CD4-positive, CD25-positive, alpha-beta regulatory T cell (primary cell): ENCODE measurements around the gene GNAI3. TPM values are rescaled to one million over a fixed set of nuclear protein-coding genes. Genes with fewer than 3 reads are reported as not detected.

ENCODE experiments used
- ATAC-seq, 2 donors: fragments of 150-1000 bp; cut with Tn5 transposase; one replicate each; pipeline ENCODE4 v1.10.0; 2021; ENCODE audit warnings: low read depth in 2 of 2, moderate number of reproducible peaks in 2 of 2, moderate library complexity in 1 of 2
- DNase-seq, 3 donors: peaks; one replicate each; pipeline versions ENCODE4 v3.0.0 to v3.0.0-alpha.2; 2012 to 2022; ENCODE audit warnings: mixed read lengths in 1 of 3
- H3K27ac ChIP-seq: one replicate; pipeline ENCODE4 v1.7.0; 2013; ENCODE audit warnings: mild to moderate bottlenecking, low read length; ENCODE audit not compliant: insufficient read depth, poor library complexity, severe bottlenecking
- H3K27me3 ChIP-seq: one replicate; pipeline ENCODE4 v1.7.0; 2013; ENCODE audit warnings: low read length; ENCODE audit not compliant: control insufficient read depth, insufficient read depth
- H3K36me3 ChIP-seq: one replicate; pipeline ENCODE4 v1.7.0; 2013; ENCODE audit warnings: mild to moderate bottlenecking, low read length, moderate library complexity; ENCODE audit not compliant: control insufficient read depth, insufficient read depth
- H3K4me1 ChIP-seq: 2 replicates; pipeline ENCODE4 v1.7.0; 2013; ENCODE audit warnings: mild to moderate bottlenecking, low read length; ENCODE audit not compliant: insufficient read depth, control insufficient read depth, poor library complexity, severe bottlenecking
- H3K4me3 ChIP-seq: one replicate; pipeline ENCODE4 v1.7.0; 2013; ENCODE audit warnings: low read depth, mild to moderate bottlenecking, low read length, moderate library complexity
- H3K9me3 ChIP-seq, 2 experiments: 1 replicate in 1 of 2; 2 replicates in 1 of 2; pipeline ENCODE4 v1.7.0; 2013; ENCODE audit warnings: low read length in 2 of 2, mild to moderate bottlenecking in 1 of 2, moderate library complexity in 1 of 2; ENCODE audit not compliant: control insufficient read depth in 2 of 2
- H3K27ac Mint-ChIP-seq, 3 donors: one replicate each; pipeline ENCODE4 v1.8.0; 2020 to 2022; ENCODE audit warnings: mild to moderate bottlenecking in 3 of 3, mixed read lengths in 3 of 3, moderate library complexity in 2 of 3
- H3K27me3 Mint-ChIP-seq: one replicate; pipeline ENCODE4 v1.8.0; 2022; ENCODE audit warnings: mild to moderate bottlenecking, mixed read lengths
- H3K36me3 Mint-ChIP-seq: one replicate; pipeline ENCODE4 v1.8.0; 2020; ENCODE audit warnings: mixed read lengths
- H3K4me1 Mint-ChIP-seq, 4 donors: one replicate each; pipeline ENCODE4 v1.8.0; 2020 to 2022; ENCODE audit warnings: mixed read lengths in 4 of 4, mild to moderate bottlenecking in 1 of 4
- H3K4me3 Mint-ChIP-seq, 4 donors: one replicate each; pipeline ENCODE4 v1.8.0; 2020 to 2022; ENCODE audit warnings: mild to moderate bottlenecking in 4 of 4, mixed read lengths in 4 of 4, moderate library complexity in 3 of 4
- H3K9me3 Mint-ChIP-seq, 7 donors: one replicate each; pipeline ENCODE4 v1.8.0; 2020 to 2022; ENCODE audit warnings: mixed read lengths in 7 of 7, mild to moderate bottlenecking in 3 of 7, moderate library complexity in 2 of 7
- polyA plus RNA-seq, 4 donors: library from polyadenylated mRNA; unstranded; fragments of 300-500 nt; fragmentation: Illumina TruSeq; gene quantifications; one replicate each; pipeline ENCODE4 v1.2.3, GENCODE V29; 2021
- total RNA-seq: library from RNA; stranded (reverse); gene quantifications from one replicate; pipeline ENCODE4 v1.2.3, GENCODE V29; 2022

GNAI3 gene
- total and polyA plus RNA-seq, 5 donors from 2014 or later = 7.4 to 10.3 (median 9.6) TPM

- no peaks in the 10 kb centered on the region for H3K9me3 ChIP-seq
- Mint-ChIP-seq H3K36me3 (no peaks in the 10 kb centered on the region), H3K27ac (no peak overlapping the region), H3K27me3 (peaks cover 6% of the 10 kb centered on the region), H3K9me3 (peaks cover 0 to 2% (median 0%) of the 10 kb centered on the region in 7 donors), H3K4me3 (no peak overlapping the region), H3K4me1 (peaks cover 0 to 3% (median 1%) of the 10 kb centered on the region in 4 donors)
- H3K4me1 ChIP-seq = no peaks in the 10 kb centered on the region
- ATAC-seq (no peak), DNase-seq (no peak)
- no peaks in the 10 kb centered on the region for H3K27me3 ChIP-seq
- no peak overlapping the region for H3K4me3 ChIP-seq
- no peaks in the 10 kb centered on the region for H3K36me3 ChIP-seq
- no peak overlapping the region for H3K27ac ChIP-seq
Measured at GRCh38 chr1:109516872-109517271, 31.5 kb upstream of the GNAI3 start.

DNA sequence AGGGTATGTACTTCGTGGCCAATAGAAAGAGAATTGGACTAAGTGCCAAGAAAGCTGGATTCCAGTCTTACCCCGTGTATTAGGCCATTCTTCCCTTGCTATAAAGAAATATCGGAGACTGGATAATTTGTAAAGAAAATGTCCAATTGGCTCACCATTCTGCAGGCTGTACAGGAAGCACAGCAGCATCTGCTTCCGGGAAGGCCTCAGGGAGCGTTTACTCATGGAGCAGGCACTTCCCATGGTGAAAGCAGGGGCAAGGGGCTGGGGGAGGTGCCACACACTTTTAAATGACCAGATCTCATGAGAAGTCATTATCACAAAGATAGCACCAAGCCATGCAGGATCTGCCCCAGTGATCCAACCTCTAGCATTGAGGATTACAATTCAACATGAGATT is 31.1 kb upstream of the GNAI3 start:
- Histone ChIP-seq H3K27me3 (no peaks in the 10 kb centered on the region), H3K9me3 (no peaks in the 10 kb centered on the region), H3K27ac (no peak overlapping the region), H3K4me3 (no peak overlapping the region), H3K36me3 (no peaks in the 10 kb centered on the region), H3K4me1 (no peaks in the 10 kb centered on the region)
- Mint-ChIP-seq H3K4me3 (no peak overlapping the region), H3K27ac (no peak overlapping the region), H3K27me3 (peaks cover 8% of the 10 kb centered on the region), H3K9me3 (peaks cover 0 to 2% (median 0%) of the 10 kb centered on the region in 7 donors), H3K36me3 (no peaks in the 10 kb centered on the region), H3K4me1 (peaks cover 0 to 3% (median 0%) of the 10 kb centered on the region in 4 donors)
- DNase-seq (no peak), ATAC-seq (no peak)

GRCh38 chr1:109521002-109521951 is 27.1 kb upstream of the GNAI3 start:
- Mint-ChIP-seq H3K9me3 (peaks cover 0 to 2% (median 0%) of the 10 kb centered on the region in 7 donors), H3K36me3 (peaks cover 3% of the 10 kb centered on the region), H3K4me1 (peaks cover 0 to 3% (median 0%) of the 10 kb centered on the region in 4 donors), H3K4me3 (no peak overlapping the region), H3K27ac (no peak overlapping the region), H3K27me3 (peaks cover 8% of the 10 kb centered on the region)
- Histone ChIP-seq H3K27me3 (no peaks in the 10 kb centered on the region), H3K4me1 (no peaks in the 10 kb centered on the region), H3K4me3 (no peak overlapping the region), H3K36me3 (no peaks in the 10 kb centered on the region), H3K9me3 (no peaks in the 10 kb centered on the region), H3K27ac (no peak overlapping the region)
- DNase-seq (no peak), ATAC-seq (no peak)

GRCh38 chr1:109522026-109522425 is 26.4 kb upstream of the GNAI3 start:
- H3K27ac ChIP-seq = no peak overlapping the region
- Mint-ChIP-seq H3K27ac (no peak overlapping the region), H3K27me3 (peaks cover 4% of the 10 kb centered on the region), H3K9me3 (peaks cover 0 to 2% (median 0%) of the 10 kb centered on the region in 7 donors), H3K4me1 (no peaks in the 10 kb centered on the region), H3K36me3 (peaks cover 3% of the 10 kb centered on the region), H3K4me3 (no peak overlapping the region)
- no peaks in the 10 kb centered on the region for H3K36me3 ChIP-seq
- ATAC-seq = no peak
- H3K4me1 ChIP-seq = no peaks in the 10 kb centered on the region
- no peak for DNase-seq
- H3K4me3 ChIP-seq = no peak overlapping the region
- no peaks in the 10 kb centered on the region for H3K9me3 ChIP-seq
- peaks cover under 1% of the 10 kb centered on the region for H3K27me3 ChIP-seq

DNA sequence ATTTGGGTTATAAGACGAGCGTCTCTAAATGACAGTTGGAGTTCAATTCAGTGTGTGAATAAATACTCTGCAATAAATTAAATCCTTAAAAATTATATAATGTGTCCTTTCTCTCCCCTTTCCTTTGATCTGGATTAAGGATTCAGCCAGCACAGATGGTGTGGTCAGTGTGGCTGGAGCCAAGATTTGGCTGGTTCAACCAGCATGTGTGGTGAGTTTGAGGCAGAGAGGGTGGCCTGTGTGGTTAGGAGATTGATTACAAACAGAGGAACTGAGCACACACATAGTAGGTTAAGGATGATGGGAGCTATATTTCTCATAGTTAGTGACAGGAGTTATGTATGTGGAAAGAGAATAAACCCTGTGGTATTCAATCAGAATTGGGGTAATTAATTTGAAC is 24.7 kb upstream of the GNAI3 start:
- Histone ChIP-seq H3K4me1 (no peaks in the 10 kb centered on the region), H3K27ac (no peak overlapping the region), H3K4me3 (no peak overlapping the region), H3K27me3 (peaks cover 6% of the 10 kb centered on the region), H3K36me3 (no peaks in the 10 kb centered on the region), H3K9me3 (no peaks in the 10 kb centered on the region)
- H3K27ac Mint-ChIP-seq = no peak overlapping the region
- H3K27me3 Mint-ChIP-seq = peaks cover 4% of the 10 kb centered on the region
- no peaks in the 10 kb centered on the region for H3K4me1 Mint-ChIP-seq
- no peaks in the 10 kb centered on the region for H3K9me3 Mint-ChIP-seq
- ATAC-seq (no peak), DNase-seq (no peak)
- peaks cover 3% of the 10 kb centered on the region for H3K36me3 Mint-ChIP-seq
- H3K4me3 Mint-ChIP-seq = no peak overlapping the region

GRCh38 chr1:109527098-109527811 is 21.2 kb upstream of the GNAI3 start:
- Histone ChIP-seq H3K9me3 (no peaks in the 10 kb centered on the region), H3K4me1 (peaks cover 17% of the 10 kb centered on the region), H3K27me3 (peaks cover 6% of the 10 kb centered on the region), H3K36me3 (no peaks in the 10 kb centered on the region), H3K4me3 (no peak overlapping the region), H3K27ac (no peak overlapping the region)
- Mint-ChIP-seq H3K4me1 (peaks cover 0 to 17% (median 5%) of the 10 kb centered on the region in 4 donors), H3K27ac (peak overlapping the region in 1 of 3 donors; percentile 18), H3K9me3 (no peaks in the 10 kb centered on the region), H3K36me3 (peaks cover 3% of the 10 kb centered on the region), H3K4me3 (no peak overlapping the region), H3K27me3 (peaks cover 2% of the 10 kb centered on the region)
- ATAC-seq = no peak
- DNase-seq = no peak

GRCh38 chr1:109527846-109528695 is 20.3 kb upstream of the GNAI3 start:
- H3K4me1 Mint-ChIP-seq = peaks cover 0 to 23% (median 10%) of the 10 kb centered on the region in 4 donors
- Histone ChIP-seq H3K4me3 (no peak overlapping the region), H3K36me3 (no peaks in the 10 kb centered on the region), H3K27me3 (peaks cover 6% of the 10 kb centered on the region), H3K27ac (no peak overlapping the region), H3K4me1 (peaks cover 24% of the 10 kb centered on the region), H3K9me3 (no peaks in the 10 kb centered on the region)
- no peaks in the 10 kb centered on the region for H3K9me3 Mint-ChIP-seq
- H3K27ac Mint-ChIP-seq = peak overlapping the region in 2 of 3 donors; percentile 18 to 82
- peaks cover 3% of the 10 kb centered on the region for H3K36me3 Mint-ChIP-seq
- DNase-seq = no peak
- no peak overlapping the region for H3K4me3 Mint-ChIP-seq
- no peaks in the 10 kb centered on the region for H3K27me3 Mint-ChIP-seq
- ATAC-seq = no peak
